AG10803 (cell line): Measurements from ENCODE around the gene RCE1.
"Not testable (repeated sequence)": the region's sequence is repeated elsewhere in the genome, so short reads cannot be mapped to it uniquely, and the experiment has no call there.

ENCODE experiments used
- DNase-seq: peaks from one replicate; pipeline ENCODE4 v3.0.0; 2010; ENCODE audit warnings: low read depth
- H3K4me3 ChIP-seq: 2 replicates; pipeline ENCODE4 v1.5.1; 2011; ENCODE audit warnings: mild to moderate bottlenecking, low read length, control low read depth
- TF ChIP-seq, protein P1 (sequence below): conservative IDR thresholded peaks from 2 replicates; pipeline ENCODE4 v1.5.1; 2011; ENCODE audit warnings: mild to moderate bottlenecking, low read length, control low read depth, inconsistent platforms

The RCE1 gene, protein sequence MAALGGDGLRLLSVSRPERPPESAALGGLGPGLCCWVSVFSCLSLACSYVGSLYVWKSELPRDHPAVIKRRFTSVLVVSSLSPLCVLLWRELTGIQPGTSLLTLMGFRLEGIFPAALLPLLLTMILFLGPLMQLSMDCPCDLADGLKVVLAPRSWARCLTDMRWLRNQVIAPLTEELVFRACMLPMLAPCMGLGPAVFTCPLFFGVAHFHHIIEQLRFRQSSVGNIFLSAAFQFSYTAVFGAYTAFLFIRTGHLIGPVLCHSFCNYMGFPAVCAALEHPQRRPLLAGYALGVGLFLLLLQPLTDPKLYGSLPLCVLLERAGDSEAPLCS

DNA sequence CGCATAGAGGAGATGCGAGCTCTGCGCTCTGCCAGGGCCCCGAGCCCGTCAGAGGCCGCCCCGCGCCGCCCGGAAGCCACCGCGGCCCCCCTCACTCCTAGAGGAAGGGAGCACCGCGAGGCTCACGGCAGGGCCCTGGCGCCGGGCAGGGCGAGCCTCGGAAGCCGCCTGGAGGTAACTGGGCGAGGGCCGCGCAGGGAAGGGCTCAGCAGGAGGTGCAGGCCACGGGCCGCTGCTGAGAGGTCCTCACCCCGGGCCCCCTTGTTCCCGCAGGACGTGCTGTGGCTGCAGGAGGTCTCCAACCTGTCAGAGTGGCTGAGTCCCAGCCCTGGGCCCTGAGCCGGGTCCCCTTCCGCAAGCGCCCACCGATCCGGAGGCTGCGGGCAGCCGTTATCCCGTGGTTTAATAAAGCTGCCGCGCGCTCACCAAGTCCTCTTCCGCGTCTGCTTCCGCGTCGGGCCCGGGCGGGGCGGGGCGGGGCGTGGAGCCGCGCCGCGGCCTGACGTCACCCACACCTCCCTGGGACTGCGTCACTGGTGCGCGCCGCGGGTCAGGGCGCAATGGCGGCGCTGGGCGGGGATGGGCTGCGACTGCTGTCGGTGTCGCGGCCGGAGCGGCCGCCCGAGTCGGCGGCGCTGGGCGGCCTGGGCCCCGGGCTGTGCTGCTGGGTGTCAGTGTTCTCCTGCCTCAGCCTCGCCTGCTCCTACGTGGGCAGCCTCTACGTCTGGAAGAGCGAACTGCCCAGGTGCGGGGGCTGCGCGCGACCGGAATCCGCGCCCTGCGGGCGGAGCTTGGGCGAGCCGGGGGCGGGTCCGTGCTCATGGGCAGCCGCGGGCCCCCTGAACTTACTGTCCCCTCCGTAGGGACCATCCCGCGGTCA, at the start of gene RCE1:
Gene RCE1, plus strand, starts transcription at position 546 of the 880 bp plus-strand sequence. Its CDS starts 15 bp downstream, at position 561.
- peak; percentile 87 for DNase-seq
- H3K4me3 ChIP-seq, result peak within 1 kb of the TSS; percentile 100
- TF ChIP-seq, protein P1, sequence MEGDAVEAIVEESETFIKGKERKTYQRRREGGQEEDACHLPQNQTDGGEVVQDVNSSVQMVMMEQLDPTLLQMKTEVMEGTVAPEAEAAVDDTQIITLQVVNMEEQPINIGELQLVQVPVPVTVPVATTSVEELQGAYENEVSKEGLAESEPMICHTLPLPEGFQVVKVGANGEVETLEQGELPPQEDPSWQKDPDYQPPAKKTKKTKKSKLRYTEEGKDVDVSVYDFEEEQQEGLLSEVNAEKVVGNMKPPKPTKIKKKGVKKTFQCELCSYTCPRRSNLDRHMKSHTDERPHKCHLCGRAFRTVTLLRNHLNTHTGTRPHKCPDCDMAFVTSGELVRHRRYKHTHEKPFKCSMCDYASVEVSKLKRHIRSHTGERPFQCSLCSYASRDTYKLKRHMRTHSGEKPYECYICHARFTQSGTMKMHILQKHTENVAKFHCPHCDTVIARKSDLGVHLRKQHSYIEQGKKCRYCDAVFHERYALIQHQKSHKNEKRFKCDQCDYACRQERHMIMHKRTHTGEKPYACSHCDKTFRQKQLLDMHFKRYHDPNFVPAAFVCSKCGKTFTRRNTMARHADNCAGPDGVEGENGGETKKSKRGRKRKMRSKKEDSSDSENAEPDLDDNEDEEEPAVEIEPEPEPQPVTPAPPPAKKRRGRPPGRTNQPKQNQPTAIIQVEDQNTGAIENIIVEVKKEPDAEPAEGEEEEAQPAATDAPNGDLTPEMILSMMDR, result no peak

DNA sequence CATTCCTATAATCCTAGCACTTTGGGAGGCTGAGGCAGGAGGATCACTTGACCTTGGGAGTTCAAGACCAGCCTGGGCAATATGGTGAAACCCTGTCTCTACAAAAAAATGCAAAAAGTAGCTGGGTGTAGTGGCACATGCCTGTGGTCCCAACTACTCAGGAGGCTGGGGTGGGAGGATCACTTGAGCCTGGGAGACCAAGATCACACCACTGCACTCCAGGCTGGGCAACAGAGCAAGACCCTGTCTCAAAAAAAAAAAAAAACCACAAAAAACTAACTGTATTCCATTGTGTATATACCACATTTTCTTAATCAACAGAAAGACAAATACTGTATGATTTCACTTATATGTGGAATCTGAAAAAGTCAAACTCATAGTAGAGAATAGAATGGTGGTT, 43.4 kb upstream of the RCE1 start:
- not testable (repeated sequence) for DNase-seq, H3K4me3 ChIP-seq

GRCh38 chr11:66800720-66801428, 42.4 kb upstream of the RCE1 start:
- no peak for DNase-seq
- TF ChIP-seq, protein P1, result no peak
- no peak overlapping the region for H3K4me3 ChIP-seq

DNA sequence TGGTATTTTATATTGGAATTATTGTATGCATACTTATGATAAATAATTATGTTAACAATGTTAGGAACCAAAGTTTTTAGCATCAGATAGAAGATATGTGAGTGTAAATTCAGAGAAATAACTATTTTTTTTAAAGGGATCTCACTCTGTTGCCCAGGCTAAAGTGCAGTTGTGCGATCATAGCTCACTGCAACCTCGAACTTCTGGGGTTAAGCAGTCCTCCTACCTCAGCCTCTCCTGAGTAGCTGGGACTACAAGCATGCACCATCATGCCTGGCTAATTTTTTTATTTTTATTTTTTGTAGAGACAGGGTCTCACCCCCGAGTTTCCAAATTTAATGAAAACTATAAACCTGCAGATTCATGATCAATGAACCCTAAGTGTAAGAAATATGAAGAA, 33.6 kb upstream of the RCE1 start:
- TF ChIP-seq, protein P1, result no peak
- DNase-seq, result no peak
- H3K4me3 ChIP-seq, result no peak overlapping the region

- no peak for DNase-seq
- TF ChIP-seq, protein P1, result no peak
- H3K4me3 ChIP-seq, result no peak overlapping the region
These were observed 32.6 kb upstream of the RCE1 start for GRCh38 chr11:66810576-66811185.

DNA sequence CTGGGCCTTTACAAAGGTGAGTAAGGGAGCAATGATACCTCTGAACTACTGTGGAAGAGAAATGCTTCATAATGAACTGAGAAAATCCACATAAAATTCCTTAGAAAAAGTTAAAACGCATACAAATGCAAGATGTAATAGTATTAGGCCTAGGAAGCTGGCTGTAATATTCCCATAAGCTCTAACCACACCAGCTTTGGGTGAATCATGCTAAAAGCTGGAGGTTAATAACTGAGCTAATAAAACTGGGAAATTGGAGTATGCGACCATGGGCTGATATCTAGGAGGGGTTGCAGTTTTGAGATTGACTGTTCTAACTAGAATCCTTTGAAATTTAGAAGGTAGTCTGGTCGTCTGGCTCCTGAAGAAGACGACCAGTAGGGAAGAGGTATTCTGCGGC, 28.6 kb upstream of the RCE1 start:
- H3K4me3 ChIP-seq, result no peak overlapping the region
- no peak for DNase-seq
- TF ChIP-seq, protein P1, result no peak

GRCh38 chr11:66815646-66816045, 27.6 kb upstream of the RCE1 start:
- TF ChIP-seq, protein P1, result no peak
- DNase-seq, result no peak
- H3K4me3 ChIP-seq, result no peak overlapping the region
